Right lobe of liver (tissue), 4 donors: ENCODE results near the gene STK32A.

Experiments
- POLR2A ChIP-seq: fragments of 450-650 bp; IDR thresholded peaks from one replicate; pipeline ENCODE4 v1.6.1; 2017; ENCODE audit warnings: antibody characterized with exemption, mild to moderate bottlenecking
- TF ChIP-seq, protein P1 (sequence below), 4 donors: fragments of 200-600 bp in 3 of 4; fragments of 450-650 bp in 1 of 4; IDR thresholded peaks; one replicate each; pipeline versions ENCODE4 v1.5.1 to v1.8.0; 2016 to 2022; ENCODE audit warnings: antibody characterized with exemption in 4 of 4, mild to moderate bottlenecking in 2 of 4
- donor health status: DM: no; HTN: no; CAD: no.
- donor health status: DM: no; HTN: no; CAD: no.
- donor health status: DM: no; HTN: yes; CAD: no.

DNA sequence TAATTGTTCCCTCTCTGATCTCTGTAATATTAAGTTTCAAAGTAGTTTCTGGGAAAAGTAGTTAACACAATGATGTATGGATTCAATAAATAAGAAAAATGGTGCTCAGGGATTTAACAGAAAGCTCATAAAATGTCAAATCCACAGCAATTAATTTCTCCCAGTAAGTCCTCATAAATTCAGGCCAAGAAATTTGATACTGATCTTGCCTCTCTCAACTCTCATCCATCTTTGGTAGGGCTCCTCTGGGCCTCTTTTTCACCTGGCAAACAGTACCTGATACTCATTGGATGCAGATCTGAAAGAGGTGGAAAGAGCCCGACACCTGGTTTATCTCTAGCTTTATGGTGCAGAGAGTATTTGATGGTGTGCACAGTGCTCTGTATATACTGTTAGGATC is 106.1 kb downstream of the STK32A start:
- TF ChIP-seq, protein P1, sequence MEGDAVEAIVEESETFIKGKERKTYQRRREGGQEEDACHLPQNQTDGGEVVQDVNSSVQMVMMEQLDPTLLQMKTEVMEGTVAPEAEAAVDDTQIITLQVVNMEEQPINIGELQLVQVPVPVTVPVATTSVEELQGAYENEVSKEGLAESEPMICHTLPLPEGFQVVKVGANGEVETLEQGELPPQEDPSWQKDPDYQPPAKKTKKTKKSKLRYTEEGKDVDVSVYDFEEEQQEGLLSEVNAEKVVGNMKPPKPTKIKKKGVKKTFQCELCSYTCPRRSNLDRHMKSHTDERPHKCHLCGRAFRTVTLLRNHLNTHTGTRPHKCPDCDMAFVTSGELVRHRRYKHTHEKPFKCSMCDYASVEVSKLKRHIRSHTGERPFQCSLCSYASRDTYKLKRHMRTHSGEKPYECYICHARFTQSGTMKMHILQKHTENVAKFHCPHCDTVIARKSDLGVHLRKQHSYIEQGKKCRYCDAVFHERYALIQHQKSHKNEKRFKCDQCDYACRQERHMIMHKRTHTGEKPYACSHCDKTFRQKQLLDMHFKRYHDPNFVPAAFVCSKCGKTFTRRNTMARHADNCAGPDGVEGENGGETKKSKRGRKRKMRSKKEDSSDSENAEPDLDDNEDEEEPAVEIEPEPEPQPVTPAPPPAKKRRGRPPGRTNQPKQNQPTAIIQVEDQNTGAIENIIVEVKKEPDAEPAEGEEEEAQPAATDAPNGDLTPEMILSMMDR (IDR thresholded peaks at IDR 0.05) = no peak
- no peak for TF ChIP-seq POLR2A
